ENCODE data around the gene CEP170B. TPM values are rescaled to one million over a fixed set of nuclear protein-coding genes. Genes with fewer than 3 reads are reported as not detected.
A peak's percentile ranks its signal among the peaks of the same experiment; 100 is the strongest.
"Not testable (repeated sequence)": the region's sequence is repeated elsewhere in the genome, so short reads cannot be mapped to it uniquely, and the experiment has no call there.

The CEP170B gene
- total RNA-seq, 1 donor from 2014 or later, result 30.3 TPM

DNA sequence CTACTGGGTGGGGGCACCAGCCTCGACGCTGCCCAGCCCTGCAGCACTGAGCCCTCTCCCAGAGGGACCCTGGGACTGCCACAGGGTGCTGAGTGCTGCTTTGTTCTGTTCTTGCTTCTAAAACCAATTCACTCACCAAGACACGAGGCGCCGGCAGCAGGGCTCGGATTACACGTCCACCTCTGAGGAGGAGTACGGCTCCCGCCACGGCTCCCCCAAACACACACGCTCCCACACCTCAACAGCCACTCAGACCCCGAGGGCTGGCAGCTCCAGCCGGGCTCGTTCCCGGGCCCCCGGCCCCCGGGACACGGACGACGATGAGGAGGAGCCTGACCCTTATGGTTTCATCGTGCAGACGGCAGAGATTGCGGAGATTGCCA, 24.3 kb downstream of the CEP170B start:
- Histone ChIP-seq H3K9me3 (no peaks in the 10 kb centered on the region), H3K4me1 (no peaks in the 10 kb centered on the region), H3K36me3 (peaks cover 9% of the 10 kb centered on the region), H3K4me3 (no peak overlapping the region), H3K27ac (no peak overlapping the region), H3K27me3 (no peaks in the 10 kb centered on the region)
- DNase-seq (peak; percentile 60), ATAC-seq (no peak)
- TF ChIP-seq, protein P1, sequence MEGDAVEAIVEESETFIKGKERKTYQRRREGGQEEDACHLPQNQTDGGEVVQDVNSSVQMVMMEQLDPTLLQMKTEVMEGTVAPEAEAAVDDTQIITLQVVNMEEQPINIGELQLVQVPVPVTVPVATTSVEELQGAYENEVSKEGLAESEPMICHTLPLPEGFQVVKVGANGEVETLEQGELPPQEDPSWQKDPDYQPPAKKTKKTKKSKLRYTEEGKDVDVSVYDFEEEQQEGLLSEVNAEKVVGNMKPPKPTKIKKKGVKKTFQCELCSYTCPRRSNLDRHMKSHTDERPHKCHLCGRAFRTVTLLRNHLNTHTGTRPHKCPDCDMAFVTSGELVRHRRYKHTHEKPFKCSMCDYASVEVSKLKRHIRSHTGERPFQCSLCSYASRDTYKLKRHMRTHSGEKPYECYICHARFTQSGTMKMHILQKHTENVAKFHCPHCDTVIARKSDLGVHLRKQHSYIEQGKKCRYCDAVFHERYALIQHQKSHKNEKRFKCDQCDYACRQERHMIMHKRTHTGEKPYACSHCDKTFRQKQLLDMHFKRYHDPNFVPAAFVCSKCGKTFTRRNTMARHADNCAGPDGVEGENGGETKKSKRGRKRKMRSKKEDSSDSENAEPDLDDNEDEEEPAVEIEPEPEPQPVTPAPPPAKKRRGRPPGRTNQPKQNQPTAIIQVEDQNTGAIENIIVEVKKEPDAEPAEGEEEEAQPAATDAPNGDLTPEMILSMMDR (IDR thresholded peaks at IDR 0.05), result no peak
- intact Hi-C loops (cut with DNase I), result no loop called here

DNA sequence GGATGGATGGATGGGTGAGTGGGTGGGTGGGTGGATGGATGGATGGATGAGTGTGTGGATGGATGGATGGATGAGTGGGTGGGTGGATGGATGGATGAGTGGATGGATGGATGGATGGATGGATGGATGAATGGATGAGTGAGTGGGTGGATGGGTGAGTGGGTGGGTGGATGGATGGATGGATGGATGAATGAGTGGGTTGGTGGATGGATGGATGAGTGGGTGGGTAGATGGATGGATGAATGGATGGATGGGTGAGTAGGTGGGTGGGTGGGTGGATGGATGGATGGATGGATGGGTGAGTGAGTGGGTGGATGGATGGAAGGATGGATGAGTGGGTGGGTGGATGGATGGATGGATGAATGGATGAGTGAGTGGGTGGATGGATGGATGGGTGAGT, 25.2 kb downstream of the CEP170B start:
- not testable (repeated sequence) for DNase-seq, H3K9me3 ChIP-seq, H3K4me3 ChIP-seq, ATAC-seq, H3K27me3 ChIP-seq, H3K36me3 ChIP-seq, H3K27ac ChIP-seq, H3K4me1 ChIP-seq
- intact Hi-C loops (cut with DNase I), result loop anchor here (10.0 kb wide), 1 partner anchor 155 kb away; no protein-coding TSS in a partner anchor

DNA sequence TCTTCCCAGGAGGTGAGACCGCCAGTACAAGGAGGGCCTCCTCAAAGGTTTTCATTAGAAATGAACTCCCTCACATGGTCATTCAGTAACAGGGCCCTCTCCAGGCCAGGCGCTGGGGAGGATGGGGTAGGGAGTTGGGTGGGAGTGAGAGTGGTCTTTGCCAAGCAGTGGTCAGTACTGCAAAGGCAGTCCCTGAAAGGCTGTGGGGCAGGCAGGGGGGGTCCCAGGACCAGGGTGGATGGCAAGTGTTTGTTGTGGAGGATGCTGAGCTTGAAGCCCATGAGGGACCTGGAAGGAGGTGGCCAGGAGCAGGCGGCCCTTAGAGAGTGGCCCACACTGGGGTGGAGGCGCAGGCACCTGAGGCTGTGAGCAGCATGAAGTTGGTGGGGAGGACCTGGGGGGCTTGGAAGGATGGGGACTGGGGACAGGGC, 26.1 kb downstream of the CEP170B start:
- intact Hi-C loops (cut with DNase I), result loop anchor here (10.0 kb wide), 1 partner anchor 154 kb away; no protein-coding TSS in a partner anchor
- H3K4me1 ChIP-seq, result no peaks in the 10 kb centered on the region
- no peaks in the 10 kb centered on the region for H3K27me3 ChIP-seq
- peaks cover 9% of the 10 kb centered on the region for H3K36me3 ChIP-seq
- no peak for ATAC-seq
- H3K9me3 ChIP-seq, result no peaks in the 10 kb centered on the region
- no peak overlapping the region for H3K27ac ChIP-seq
- TF ChIP-seq, protein P1 (IDR thresholded peaks at IDR 0.05), result no peak
- no peak overlapping the region for H3K4me3 ChIP-seq
- no peak for DNase-seq

DNA sequence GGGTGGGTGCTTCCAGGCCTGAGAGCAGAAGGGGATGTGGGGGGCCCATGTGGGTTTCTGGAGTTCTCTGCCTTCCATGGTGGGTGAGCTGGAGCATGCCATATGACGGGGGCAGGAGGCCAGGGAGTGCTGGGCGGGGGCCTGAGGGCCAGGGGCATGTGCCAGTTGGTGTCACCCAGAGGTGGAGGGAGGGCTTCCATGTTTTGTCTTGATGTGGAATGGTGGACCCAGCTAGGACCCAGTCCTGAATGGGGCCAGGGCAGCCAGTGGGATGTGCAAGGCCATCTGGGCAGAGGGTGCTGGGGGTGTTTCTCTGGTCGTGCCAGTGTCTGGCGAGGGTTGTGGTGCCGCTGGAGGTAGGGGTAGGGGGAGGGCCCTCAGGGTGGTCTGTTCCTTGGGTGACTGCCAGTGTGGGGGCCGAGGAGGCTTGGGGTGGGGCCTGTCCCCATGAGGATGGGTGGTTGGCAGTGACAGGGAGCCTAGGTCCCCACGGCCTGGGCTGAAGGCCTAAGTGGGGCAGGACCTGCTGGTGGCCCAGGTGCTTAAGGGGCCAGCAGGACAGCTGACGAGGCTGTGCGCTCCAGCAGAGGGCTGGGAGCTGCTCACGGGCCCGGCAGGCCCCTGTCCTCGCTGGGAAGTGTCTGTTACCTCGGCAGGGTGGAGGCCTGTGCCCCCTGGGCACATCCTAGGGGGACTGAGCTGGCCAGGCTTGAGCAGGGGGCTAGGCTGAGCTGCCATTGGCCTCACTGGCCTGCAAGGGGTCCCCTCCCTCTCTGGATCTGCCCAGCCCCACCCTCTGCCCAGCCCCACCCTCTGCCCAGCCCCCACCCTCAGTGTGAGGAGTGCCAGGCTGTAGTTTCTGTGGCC, 26.8 kb downstream of the CEP170B start:
- Histone ChIP-seq H3K36me3 (peaks cover 8% of the 10 kb centered on the region), H3K4me1 (no peaks in the 10 kb centered on the region), H3K9me3 (no peaks in the 10 kb centered on the region), H3K27me3 (no peaks in the 10 kb centered on the region), H3K27ac (no peak overlapping the region), H3K4me3 (no peak overlapping the region)
- TF ChIP-seq, protein P1 (IDR thresholded peaks at IDR 0.05), result no peak
- ATAC-seq (no peak), DNase-seq (peak; percentile 61)
- intact Hi-C loops (cut with DNase I), result loop anchor here (10.0 kb wide), 1 partner anchor 153 kb away; no protein-coding TSS in a partner anchor

DNA sequence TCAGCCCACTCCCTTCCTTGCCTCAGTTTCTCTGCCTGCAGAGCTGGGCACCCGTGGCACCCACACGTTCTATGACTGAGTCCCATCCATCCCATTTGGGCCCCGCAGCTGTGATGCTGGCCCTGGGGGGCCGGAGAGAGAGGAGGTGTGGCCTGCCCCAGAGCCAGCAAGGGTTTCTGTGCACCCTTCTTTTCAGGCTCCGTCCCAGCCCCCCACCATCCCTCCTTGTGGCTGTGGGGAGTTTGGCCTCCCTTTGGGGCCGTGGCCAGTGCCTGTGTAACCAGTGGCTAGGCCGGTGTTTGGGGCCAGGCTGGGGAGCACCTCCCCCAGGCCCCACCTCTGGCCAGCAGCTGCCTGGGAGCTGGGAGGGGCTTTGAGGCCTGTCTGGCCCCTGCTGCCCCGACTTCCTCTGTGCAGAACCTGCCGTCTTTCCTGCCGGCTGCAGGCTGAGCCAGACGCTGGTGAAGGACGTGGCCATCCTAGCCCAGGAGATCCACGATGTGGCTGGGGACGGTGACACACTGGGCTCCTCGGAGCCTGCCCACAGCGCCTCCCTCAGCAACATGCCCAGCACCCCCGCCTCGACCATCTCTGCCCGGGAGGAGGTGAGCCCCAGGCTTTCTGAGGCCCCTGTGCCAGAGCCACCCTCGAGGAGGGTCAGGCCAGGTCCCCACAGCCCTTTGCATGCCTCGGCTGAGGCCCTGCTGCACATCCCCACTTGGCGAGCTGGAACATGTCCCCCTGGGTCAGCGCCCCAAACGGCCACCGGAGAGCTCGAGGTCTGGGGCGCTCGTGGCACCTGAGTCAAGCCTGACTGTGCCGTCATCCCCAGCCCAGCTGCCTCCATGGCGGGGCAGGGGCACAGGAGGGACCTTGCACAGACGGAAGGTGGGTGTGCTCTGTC, 27.7 kb downstream of the CEP170B start:
- H3K4me1 ChIP-seq, result no peaks in the 10 kb centered on the region
- DNase-seq (peak; percentile 65), ATAC-seq (no peak)
- no peaks in the 10 kb centered on the region for H3K9me3 ChIP-seq
- intact Hi-C loops (cut with DNase I), result loop anchor here (10.0 kb wide), 1 partner anchor 152 kb away; no protein-coding TSS in a partner anchor
- TF ChIP-seq, protein P1 (IDR thresholded peaks at IDR 0.05), result no peak
- H3K4me3 ChIP-seq, result no peak overlapping the region
- H3K27ac ChIP-seq, result no peak overlapping the region
- H3K36me3 ChIP-seq, result no peaks in the 10 kb centered on the region
- H3K27me3 ChIP-seq, result no peaks in the 10 kb centered on the region

All from upper lobe of right lung (tissue), 1 donor.